Subcutaneous preadipocyte (primary cell): ENCODE results near the gene CACNA1A. TPM values are rescaled to one million over a fixed set of nuclear protein-coding genes. Genes with fewer than 3 reads are reported as not detected.

ENCODE experiments used
- total RNA-seq: library from RNA; depleted of rRNA; stranded (reverse); fragments of >200 nt; gene quantifications from 2 replicates; pipeline ENCODE4 v1.2.3, GENCODE V29; 2012

Gene CACNA1A
- total RNA-seq = 6.6 and 9.2 TPM in 2 replicates

GRCh38 chr19:13506471-13506820 is at the start of gene CACNA1A:
Gene CACNA1A (minus strand): TSS chr19:13506479. CDS start chr19:13506224, 255 bp downstream.

